ENCODE data around the gene SLC45A2. TPM values are rescaled to one million over a fixed set of nuclear protein-coding genes. Genes with fewer than 3 reads are reported as not detected.
A peak's percentile ranks its signal among the peaks of the same experiment; 100 is the strongest.

The SLC45A2 gene
- total and polyA plus RNA-seq, 9 of the 15 experiments (the other 6 are each of a cell fraction or from before 2014, with no cell fraction given): 0.03 to 0.29 (median 0.14) TPM; not detected in 4

- TF ChIP-seq HMGXB4 (CRISPR knock-in tag; IDR thresholded peaks at IDR 0.05) (no peak), HDGF (IDR thresholded peaks at IDR 0.05) (no peak), ARID4B (CRISPR knock-in tag; IDR thresholded peaks at IDR 0.05) (peak; percentile 71; the same call in 1 of the 2 replicates), ZFP30 (CRISPR knock-in tag; IDR thresholded peaks at IDR 0.05; ENCODE audit: borderline replicate concordance) (no peak), ZNF124 (CRISPR knock-in tag; IDR thresholded peaks at IDR 0.05) (no peak), NCOA1 (IDR thresholded peaks at IDR 0.05; ENCODE audit: low read depth) (no peak), RFX1 (IDR thresholded peaks at IDR 0.05) (no peak), GABPB2 (CRISPR knock-in tag; conservative IDR thresholded peaks at IDR 0.05) (no peak), FOXK1 (CRISPR knock-in tag; IDR thresholded peaks at IDR 0.05; ENCODE audit: borderline replicate concordance) (no peak), HBP1 (CRISPR knock-in tag; IDR thresholded peaks at IDR 0.05) (no peak), BCOR (IDR thresholded peaks at IDR 0.05) (no peak), GABPA (tag; conservative IDR thresholded peaks at IDR 0.05; ENCODE audit: low read depth) (peak; percentile 73), ZNF707 (CRISPR knock-in tag; conservative IDR thresholded peaks at IDR 0.05) (no peak), ZBED1 (IDR thresholded peaks at IDR 0.05) (no peak), ZHX1 (conservative IDR thresholded peaks at IDR 0.05; ENCODE audit: low read length) (no peak), GABPB1 (CRISPR knock-in tag; IDR thresholded peaks at IDR 0.05) (peak; percentile 80), GATAD2A (IDR thresholded peaks at IDR 0.05) (no peak), SMARCA4 (IDR thresholded peaks at IDR 0.05) (no peak)
Observed at GRCh38 chr5:34007621-34008600, 23.4 kb upstream of the SLC45A2 start, which contains the start of gene AMACR (continued).

All from K562 (cell line).